ENCODE results near the gene METTL4.
"Not testable (repeated sequence)": the region's sequence is repeated elsewhere in the genome, so short reads cannot be mapped to it uniquely, and the experiment has no call there.

The METTL4 gene

GRCh38 chr18:2559249-2559648 is 12.1 kb downstream of the METTL4 start:
- DNase-seq: no peak

- DNase-seq: no peak
These were observed 13.8 kb downstream of the METTL4 start for GRCh38 chr18:2557536-2557935.

- DNase-seq: no peak
These were observed 15.4 kb downstream of the METTL4 start for GRCh38 chr18:2555895-2556294.

- DNase-seq: no peak
These were observed 16.6 kb downstream of the METTL4 start for GRCh38 chr18:2554696-2555095.

GRCh38 chr18:2551425-2551824 is 19.9 kb downstream of the METTL4 start:
- DNase-seq: no peak

- DNase-seq: no peak
These were observed 21.8 kb downstream of the METTL4 start for GRCh38 chr18:2549462-2549861.

- DNase-seq: peak; percentile 61
These were observed 23.7 kb downstream of the METTL4 start for GRCh38 chr18:2547477-2548087.

GRCh38 chr18:2545155-2545554 is 26.1 kb downstream of the METTL4 start:
- no peak for DNase-seq

GRCh38 chr18:2541925-2542563 is 29.3 kb downstream of the METTL4 start:
- DNase-seq: peak; percentile 58

- no peak for DNase-seq
These were observed 30.7 kb downstream of the METTL4 start for GRCh38 chr18:2540575-2540974.

- no peak for DNase-seq
These were observed 32.5 kb downstream of the METTL4 start for GRCh38 chr18:2538844-2539243.

GRCh38 chr18:2538236-2538635 is 33.1 kb downstream of the METTL4 start:
- no peak for DNase-seq

- no peak for DNase-seq
These were observed 34.0 kb downstream of the METTL4 start for GRCh38 chr18:2537296-2537695.

- DNase-seq: no peak
These were observed 34.8 kb downstream of the METTL4 start for GRCh38 chr18:2536493-2536892.

GRCh38 chr18:2536063-2536462 is 35.2 kb downstream of the METTL4 start:
- DNase-seq: no peak

GRCh38 chr18:2535419-2535910 is 35.8 kb downstream of the METTL4 start:
- no peak for DNase-seq

- no peak for DNase-seq
These were observed 36.4 kb downstream of the METTL4 start for GRCh38 chr18:2534906-2535305.

GRCh38 chr18:2532797-2533196 is 38.5 kb downstream of the METTL4 start:
- no peak for DNase-seq

- no peak for DNase-seq
These were observed 39.6 kb downstream of the METTL4 start for GRCh38 chr18:2531751-2532150.

GRCh38 chr18:2529154-2529553 is 42.2 kb downstream of the METTL4 start:
- no peak for DNase-seq

GRCh38 chr18:2526329-2526728 is 45.0 kb downstream of the METTL4 start:
- no peak for DNase-seq

- DNase-seq: not testable (repeated sequence)
These were observed 46.5 kb downstream of the METTL4 start for GRCh38 chr18:2524794-2525198.

- no peak for DNase-seq
These were observed 49.2 kb downstream of the METTL4 start for GRCh38 chr18:2522112-2522511.

GRCh38 chr18:2518473-2518872 is 52.8 kb downstream of the METTL4 start:
- no peak for DNase-seq
